HEK293 (cell line): ENCODE results near the gene AIF1L.

ENCODE experiments used
- CTCF ChIA-PET: fragments of 350-600 bp; formaldehyde crosslinking; extraction: SDS; loops from one replicate; lab custom pipeline; 2021; ENCODE audit warnings: antibody characterized with exemption; lab: Yijun Ruan, JAX
- POLR2A ChIA-PET: fragments of 300-600 bp; formaldehyde crosslinking; extraction: SDS; loops from one replicate; lab custom pipeline; 2020; ENCODE audit warnings: antibody characterized with exemption, inconsistent platforms; lab: Yijun Ruan, JAX
- H3K27ac ChIP-seq: fragments of 200-500 bp; sonication (Bioruptor generic); 2 replicates; pipeline ENCODE4 v1.5.1; 2014; ENCODE audit warnings: low read depth, low read length, control low read depth, inconsistent platforms; ENCODE audit errors: extremely low read depth
- H3K36me3 ChIP-seq, 2 experiments: fragments of 200-500 bp in 1 of 2; sonication (Bioruptor generic) in 1 of 2; 1 replicate in 1 of 2; 2 replicates in 1 of 2; pipeline ENCODE4 v1.5.1; 2014 to 2017; ENCODE audit warnings: inconsistent platforms in 2 of 2, low read length in 2 of 2; ENCODE audit not compliant: control insufficient read depth in 2 of 2, insufficient read depth in 1 of 2
- H3K4me1 ChIP-seq: fragments of 200-500 bp; sonication (Bioruptor generic); 2 replicates; pipeline ENCODE4 v1.5.1; 2014; ENCODE audit warnings: mild to moderate bottlenecking, low read length, inconsistent platforms; ENCODE audit not compliant: control insufficient read depth, insufficient read depth
- H3K4me3 ChIP-seq: 2 replicates; pipeline ENCODE4 v1.5.1; 2011; ENCODE audit warnings: low read depth, mild to moderate bottlenecking, control low read depth, low read length, moderate library complexity
- H3K9me3 ChIP-seq: fragments of 200-500 bp; sonication (Bioruptor generic); 2 replicates; pipeline ENCODE4 v1.5.1; 2014; ENCODE audit warnings: low read depth, low read length, inconsistent platforms; ENCODE audit not compliant: control insufficient read depth, insufficient read depth
- GLIS2 ChIP-seq: fragments of 450-650 bp; formaldehyde crosslinking; IDR thresholded peaks from 2 replicates; pipeline ENCODE4 v1.5.1; 2016; ENCODE audit warnings: missing biosample characterization, missing genetic modification characterization
- MZF1 ChIP-seq: fragments of 450-650 bp; formaldehyde crosslinking; IDR thresholded peaks from 2 replicates; pipeline ENCODE4 v1.5.1; 2017; ENCODE audit warnings: missing biosample characterization, missing genetic modification characterization, borderline replicate concordance
- PRDM1 ChIP-seq: fragments of 450-650 bp; formaldehyde crosslinking; IDR thresholded peaks from 2 replicates; pipeline ENCODE4; 2016; ENCODE audit warnings: missing biosample characterization, missing genetic modification characterization
- SP2 ChIP-seq: fragments of 450-650 bp; formaldehyde crosslinking; IDR thresholded peaks from 2 replicates; pipeline ENCODE4 v1.5.1; 2016; ENCODE audit warnings: missing biosample characterization, missing genetic modification characterization
- TCF7L2 ChIP-seq: IDR thresholded peaks from 2 replicates; pipeline ENCODE4 v1.6.1; 2011; ENCODE audit warnings: low read depth, mild to moderate bottlenecking, inconsistent platforms, low read length, moderate library complexity, borderline replicate concordance
- ZBTB8A ChIP-seq: fragments of 450-650 bp; formaldehyde crosslinking; IDR thresholded peaks from 2 replicates; pipeline ENCODE4 v1.5.1; 2016; ENCODE audit warnings: missing biosample characterization, missing genetic modification characterization
- ZNF138 ChIP-seq: fragments of 450-650 bp; formaldehyde crosslinking; IDR thresholded peaks from 2 replicates; pipeline ENCODE4 v1.5.1; 2016; ENCODE audit warnings: missing biosample characterization, missing genetic modification characterization, borderline replicate concordance
- ZNF513 ChIP-seq: fragments of 450-650 bp; IDR thresholded peaks from 2 replicates; pipeline ENCODE4 v1.5.1; 2018; ENCODE audit warnings: missing biosample characterization, missing genetic modification characterization
- ZNF518A ChIP-seq: fragments of 450-650 bp; formaldehyde crosslinking; conservative IDR thresholded peaks from 2 replicates; pipeline ENCODE4 v1.5.1; 2016; ENCODE audit warnings: low read depth, missing biosample characterization, missing genetic modification characterization
- ZNF529 ChIP-seq: fragments of 450-650 bp; formaldehyde crosslinking; IDR thresholded peaks from 2 replicates; pipeline ENCODE4 v1.5.1; 2017; ENCODE audit warnings: missing genetic modification characterization, missing biosample characterization; ENCODE audit not compliant: insufficient replicate concordance
- ZNF610 ChIP-seq: fragments of 450-650 bp; formaldehyde crosslinking; IDR thresholded peaks from 2 replicates; pipeline ENCODE4 v1.5.1; 2016; ENCODE audit warnings: missing biosample characterization, missing genetic modification characterization, borderline replicate concordance
- ZNF621 ChIP-seq: fragments of 450-650 bp; formaldehyde crosslinking; IDR thresholded peaks from 2 replicates; pipeline ENCODE4 v1.5.1; 2017; ENCODE audit warnings: missing biosample characterization, missing genetic modification characterization
- ZNF629 ChIP-seq: fragments of 450-650 bp; formaldehyde crosslinking; IDR thresholded peaks from 2 replicates; pipeline ENCODE4 v1.5.1; 2017; ENCODE audit warnings: missing biosample characterization, missing genetic modification characterization
- ZNF677 ChIP-seq: fragments of 450-650 bp; IDR thresholded peaks from 2 replicates; pipeline ENCODE4 v1.5.0; 2018; ENCODE audit warnings: missing biosample characterization, mild to moderate bottlenecking, missing genetic modification characterization, moderate library complexity
- ZNF704 ChIP-seq: fragments of 450-650 bp; formaldehyde crosslinking; IDR thresholded peaks from 2 replicates; pipeline ENCODE4 v1.5.1; 2016; ENCODE audit warnings: missing biosample characterization, missing genetic modification characterization
- ZNF76 ChIP-seq: fragments of 450-650 bp; formaldehyde crosslinking; IDR thresholded peaks from 2 replicates; pipeline ENCODE4; 2016; ENCODE audit warnings: low read depth, missing biosample characterization, missing genetic modification characterization, borderline replicate concordance
- ZNF791 ChIP-seq: fragments of 450-650 bp; formaldehyde crosslinking; IDR thresholded peaks from 2 replicates; pipeline ENCODE4 v1.5.1; 2016; ENCODE audit warnings: missing biosample characterization, missing genetic modification characterization
- TF ChIP-seq, protein P1 (sequence below): fragments of 450-650 bp; formaldehyde crosslinking; IDR thresholded peaks from 2 replicates; pipeline ENCODE4 v1.5.1; 2016; ENCODE audit warnings: missing biosample characterization, missing genetic modification characterization
- TF ChIP-seq, protein P2 (sequence below): fragments of 450-650 bp; formaldehyde crosslinking; IDR thresholded peaks from 2 replicates; pipeline ENCODE4 v1.5.1; 2016; ENCODE audit warnings: missing biosample characterization, missing genetic modification characterization
- TF ChIP-seq, protein P3 (sequence below): sonication (generic); formaldehyde crosslinking; IDR thresholded peaks from 2 replicates; pipeline ENCODE4 v1.8.1; 2022; ENCODE audit warnings: mild to moderate bottlenecking, moderate library complexity, missing genetic modification reagents

The AIF1L gene

DNA sequence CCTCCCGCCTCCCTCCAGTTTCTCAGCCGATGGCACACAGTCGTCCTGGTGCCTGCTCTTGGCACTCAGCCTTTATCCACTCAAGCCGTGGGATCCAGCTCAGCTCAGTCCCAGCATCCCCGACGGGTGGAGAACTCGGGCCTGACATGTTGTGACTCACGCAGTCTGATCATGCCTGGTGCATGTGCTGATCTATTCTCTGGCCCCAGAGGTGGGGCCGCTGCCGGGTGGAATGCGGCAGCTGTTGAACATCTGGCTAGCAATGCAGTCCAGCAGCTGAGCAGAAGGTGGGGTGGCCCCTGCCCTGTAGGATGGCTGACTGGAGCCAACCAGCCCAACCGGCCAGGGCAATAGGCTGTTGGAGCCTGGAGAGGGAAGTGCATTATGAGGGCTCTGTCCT, 1.7 kb upstream of the AIF1L start:
- Histone ChIP-seq H3K27ac (no peak overlapping the region), H3K36me3 (no peaks in the 10 kb centered on the region), H3K9me3 (no peaks in the 10 kb centered on the region), H3K4me3 (no peak overlapping the region), H3K4me1 (no peaks in the 10 kb centered on the region)
- TF ChIP-seq ZNF138 (no peak), ZNF529 (no peak), TCF7L2 (no peak), ZNF704 (no peak), SP2 (tag by site-specific recombination) (no peak), GLIS2 (tag by site-specific recombination) (no peak), PRDM1 (no peak), ZNF518A (no peak), MZF1 (no peak), ZNF791 (tag by site-specific recombination) (no peak), ZBTB8A (tag by site-specific recombination) (no peak), ZNF621 (tag by site-specific recombination) (no peak), ZNF610 (tag by site-specific recombination) (no peak), ZNF677 (tag by site-specific recombination) (no peak), ZNF76 (tag by site-specific recombination) (no peak), ZNF513 (tag by site-specific recombination) (no peak), ZNF629 (tag by site-specific recombination) (no peak)
- TF ChIP-seq, protein P1, sequence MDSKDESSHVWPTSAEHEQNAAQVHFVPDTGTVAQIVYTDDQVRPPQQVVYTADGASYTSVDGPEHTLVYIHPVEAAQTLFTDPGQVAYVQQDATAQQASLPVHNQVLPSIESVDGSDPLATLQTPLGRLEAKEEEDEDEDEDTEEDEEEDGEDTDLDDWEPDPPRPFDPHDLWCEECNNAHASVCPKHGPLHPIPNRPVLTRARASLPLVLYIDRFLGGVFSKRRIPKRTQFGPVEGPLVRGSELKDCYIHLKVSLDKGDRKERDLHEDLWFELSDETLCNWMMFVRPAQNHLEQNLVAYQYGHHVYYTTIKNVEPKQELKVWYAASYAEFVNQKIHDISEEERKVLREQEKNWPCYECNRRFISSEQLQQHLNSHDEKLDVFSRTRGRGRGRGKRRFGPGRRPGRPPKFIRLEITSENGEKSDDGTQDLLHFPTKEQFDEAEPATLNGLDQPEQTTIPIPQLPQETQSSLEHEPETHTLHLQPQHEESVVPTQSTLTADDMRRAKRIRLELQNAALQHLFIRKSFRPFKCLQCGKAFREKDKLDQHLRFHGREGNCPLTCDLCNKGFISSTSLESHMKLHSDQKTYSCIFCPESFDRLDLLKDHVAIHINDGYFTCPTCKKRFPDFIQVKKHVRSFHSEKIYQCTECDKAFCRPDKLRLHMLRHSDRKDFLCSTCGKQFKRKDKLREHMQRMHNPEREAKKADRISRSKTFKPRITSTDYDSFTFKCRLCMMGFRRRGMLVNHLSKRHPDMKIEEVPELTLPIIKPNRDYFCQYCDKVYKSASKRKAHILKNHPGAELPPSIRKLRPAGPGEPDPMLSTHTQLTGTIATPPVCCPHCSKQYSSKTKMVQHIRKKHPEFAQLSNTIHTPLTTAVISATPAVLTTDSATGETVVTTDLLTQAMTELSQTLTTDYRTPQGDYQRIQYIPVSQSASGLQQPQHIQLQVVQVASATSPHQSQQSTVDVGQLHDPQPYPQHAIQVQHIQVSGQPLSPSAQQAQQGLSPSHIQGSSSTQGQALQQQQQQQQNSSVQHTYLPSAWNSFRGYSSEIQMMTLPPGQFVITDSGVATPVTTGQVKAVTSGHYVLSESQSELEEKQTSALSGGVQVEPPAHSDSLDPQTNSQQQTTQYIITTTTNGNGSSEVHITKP (tag by site-specific recombination), result no peak
- TF ChIP-seq, protein P2, sequence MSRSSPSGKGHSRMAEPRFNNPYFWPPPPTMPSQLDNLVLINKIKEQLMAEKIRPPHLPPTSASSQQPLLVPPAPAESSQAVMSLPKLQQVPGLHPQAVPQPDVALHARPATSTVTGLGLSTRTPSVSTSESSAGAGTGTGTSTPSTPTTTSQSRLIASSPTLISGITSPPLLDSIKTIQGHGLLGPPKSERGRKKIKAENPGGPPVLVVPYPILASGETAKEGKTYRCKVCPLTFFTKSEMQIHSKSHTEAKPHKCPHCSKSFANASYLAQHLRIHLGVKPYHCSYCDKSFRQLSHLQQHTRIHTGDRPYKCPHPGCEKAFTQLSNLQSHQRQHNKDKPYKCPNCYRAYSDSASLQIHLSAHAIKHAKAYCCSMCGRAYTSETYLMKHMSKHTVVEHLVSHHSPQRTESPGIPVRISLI (tag by site-specific recombination), result no peak
- TF ChIP-seq, protein P3, sequence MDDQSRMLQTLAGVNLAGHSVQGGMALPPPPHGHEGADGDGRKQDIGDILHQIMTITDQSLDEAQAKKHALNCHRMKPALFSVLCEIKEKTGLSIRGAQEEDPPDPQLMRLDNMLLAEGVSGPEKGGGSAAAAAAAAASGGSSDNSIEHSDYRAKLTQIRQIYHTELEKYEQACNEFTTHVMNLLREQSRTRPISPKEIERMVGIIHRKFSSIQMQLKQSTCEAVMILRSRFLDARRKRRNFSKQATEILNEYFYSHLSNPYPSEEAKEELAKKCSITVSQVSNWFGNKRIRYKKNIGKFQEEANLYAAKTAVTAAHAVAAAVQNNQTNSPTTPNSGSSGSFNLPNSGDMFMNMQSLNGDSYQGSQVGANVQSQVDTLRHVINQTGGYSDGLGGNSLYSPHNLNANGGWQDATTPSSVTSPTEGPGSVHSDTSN (CRISPR knock-in tag), result no peak
- ChIA-PET CTCF (interaction anchor here (0.8 to 1.8 kb wide), 4 partner anchors 14 to 242 kb away, joined by 3 to 6 read pairs (median 4); no protein-coding TSS in a partner anchor), POLR2A (interaction anchor here (0.9 kb wide), 1 partner anchor 31 kb away, joined by 6 read pairs; the partner anchor contains the start of gene NUP214)
